B cell (primary cell): ENCODE results near the gene GRID2. TPM values are rescaled to one million over a fixed set of nuclear protein-coding genes. Genes with fewer than 3 reads are reported as not detected.
"Not testable (repeated sequence)": the region's sequence is repeated elsewhere in the genome, so short reads cannot be mapped to it uniquely, and the experiment has no call there.

ENCODE experiments used
- ATAC-seq: fragments of 200-7000 bp; cut with Tn5 transposase; one replicate; pipeline ENCODE4 v1.10.0; 2021; ENCODE audit warnings: low read depth, mild to moderate bottlenecking, moderate number of reproducible peaks, moderate library complexity
- CTCF ChIA-PET: fragments of 350-600 bp; sonication (Branson Sonifier 250); formaldehyde crosslinking; loops from one replicate; lab custom pipeline; 2021; ENCODE audit warnings: antibody characterized with exemption, inconsistent platforms; lab: Charles Lee
- POLR2A ChIA-PET: fragments of 350-600 bp; sonication (Branson Sonifier 250); formaldehyde crosslinking; loops from one replicate; lab custom pipeline; 2021; ENCODE audit warnings: antibody characterized with exemption; lab: Charles Lee
- DNase-seq: peaks from one replicate; pipeline ENCODE4 v3.0.0; 2013
- H2AFZ ChIP-seq: 2 replicates; pipeline ENCODE4 v1.6.1; 2012; ENCODE audit warnings: mild to moderate bottlenecking, low read depth, low read length; ENCODE audit not compliant: insufficient read depth, poor library complexity, severe bottlenecking
- H3K27ac ChIP-seq, 2 donors: 1 replicate in 1 of 2; 2 replicates in 1 of 2; pipeline ENCODE4 v1.5.1; 2012 to 2013; ENCODE audit warnings: low read length in 2 of 2, mild to moderate bottlenecking in 2 of 2, moderate library complexity in 1 of 2
- H3K27me3 ChIP-seq, 4 experiments: fragments of 200-600 bp in 1 of 4; sonication (generic) in 1 of 4; replicated peaks in 1 of 4; 1 replicate in 2 of 4; 2 replicates in 2 of 4; pipeline versions ENCODE4 v1.6.1 to v1.7.0; 2013 to 2016; ENCODE audit warnings: low read length in 3 of 4, mild to moderate bottlenecking in 2 of 4, mixed read lengths in 1 of 4, moderate library complexity in 1 of 4; ENCODE audit not compliant: insufficient read depth in 4 of 4, control insufficient read depth in 3 of 4; ENCODE audit errors: control extremely low read depth in 1 of 4
- H3K36me3 ChIP-seq, 2 experiments: replicated peaks in 1 of 2; 1 replicate in 1 of 2; 2 replicates in 1 of 2; pipeline versions ENCODE4 v1.6.1 to v1.7.1; 2013; ENCODE audit warnings: low read length in 1 of 2; ENCODE audit not compliant: insufficient read depth in 2 of 2, control insufficient read depth in 1 of 2; ENCODE audit errors: control extremely low read depth in 1 of 2, extremely low read depth in 1 of 2
- H3K4me1 ChIP-seq, 2 donors: fragments of 200-600 bp in 1 of 2; sonication (generic) in 1 of 2; 1 replicate in 1 of 2; 2 replicates in 1 of 2; pipeline versions ENCODE4 v1.5.1 to v1.6.1; 2013 to 2017; ENCODE audit warnings: low read length in 2 of 2; ENCODE audit not compliant: control insufficient read depth in 2 of 2, insufficient read depth in 2 of 2
- H3K4me2 ChIP-seq: replicated peaks from 2 replicates; pipeline ENCODE3; 2012; ENCODE audit warnings: mild to moderate bottlenecking, low read depth, low read length; ENCODE audit not compliant: poor library complexity, severe bottlenecking
- H3K4me3 ChIP-seq, 5 experiments: fragments of 200-600 bp in 1 of 5; sonication (generic) in 1 of 5; 1 replicate in 3 of 5; 2 replicates in 2 of 5; pipeline versions ENCODE4 v1.5.1 to v1.7.0; 2011 to 2016; ENCODE audit warnings: low read length in 4 of 5, mild to moderate bottlenecking in 4 of 5, low read depth in 2 of 5, control low read depth in 1 of 5, moderate library complexity in 1 of 5; ENCODE audit not compliant: insufficient read depth in 1 of 5; ENCODE audit errors: control extremely low read depth in 1 of 5, extremely low read depth in 1 of 5
- H3K79me2 ChIP-seq: fragments of 200-600 bp; sonication (generic); one replicate; pipeline ENCODE4 v1.6.0; 2016; ENCODE audit warnings: low read length; ENCODE audit not compliant: control insufficient read depth, insufficient read depth
- H3K9ac ChIP-seq: fragments of 200-600 bp; sonication (generic); 2 replicates; pipeline ENCODE4 v1.6.1; 2017; ENCODE audit warnings: mild to moderate bottlenecking, low read length, moderate library complexity
- H3K9me3 ChIP-seq, 3 donors: one replicate each; pipeline versions ENCODE4 v1.6.1 to v1.7.1; 2013; ENCODE audit warnings: low read length in 2 of 3; ENCODE audit not compliant: control insufficient read depth in 2 of 3, insufficient read depth in 1 of 3; ENCODE audit errors: control extremely low read depth in 1 of 3
- H4K20me1 ChIP-seq: 2 replicates; pipeline ENCODE4 v1.6.0; 2012; ENCODE audit warnings: mild to moderate bottlenecking, low read length; ENCODE audit not compliant: insufficient read depth, control insufficient read depth, poor library complexity, severe bottlenecking
- H3K27ac Mint-ChIP-seq: one replicate; pipeline ENCODE4 v1.8.0; 2021; ENCODE audit warnings: mixed read lengths
- H3K27me3 Mint-ChIP-seq: one replicate; pipeline ENCODE4 v1.8.0; 2021; ENCODE audit warnings: mixed read lengths
- H3K4me1 Mint-ChIP-seq: one replicate; pipeline ENCODE4 v1.8.0; 2021; ENCODE audit warnings: mixed read lengths
- H3K4me3 Mint-ChIP-seq: one replicate; pipeline ENCODE4 v1.8.0; 2021; ENCODE audit warnings: mixed read lengths
- H3K9me3 Mint-ChIP-seq: one replicate; pipeline ENCODE4 v1.8.0; 2022; ENCODE audit warnings: mixed read lengths; ENCODE audit not compliant: insufficient read depth
- CTCF ChIP-seq: fragments of 200-600 bp; IDR thresholded peaks from one replicate; pipeline ENCODE4 v1.8.0; 2022; ENCODE audit warnings: antibody characterized with exemption, mild to moderate bottlenecking
- EZH2 ChIP-seq: IDR thresholded peaks from 2 replicates; pipeline ENCODE4 v1.6.1; 2012; ENCODE audit warnings: borderline replicate concordance, low read depth, mild to moderate bottlenecking, moderate library complexity, low read length; ENCODE audit not compliant: insufficient read depth, poor library complexity, severe bottlenecking
- WGBS: methylation state at CpG from one replicate; pipeline ENCODE4 v1.1.5; 2013; ENCODE audit warnings: missing lambda C conversion rate; ENCODE audit not compliant: insufficient coverage; 5-methylcytosine and 5-hydroxymethylcytosine counted together
- intact Hi-C: fragments of 100-400 bp; cut with micrococcal nuclease; formaldehyde crosslinking; loops from one replicate; pipeline ENCODE4 v1.10.0; 2022
- polyA plus RNA-seq: library from polyadenylated mRNA; depleted of rRNA; stranded (reverse); fragments of >200 nt; gene quantifications from 2 replicates; pipeline ENCODE4 v1.2.3, GENCODE V29; 2012
- total RNA-seq, 2 donors: library from RNA; stranded (reverse); fragments of 120-200 nt in 1 of 2; gene quantifications; 1 replicate in 1 of 2; 2 replicates in 1 of 2; pipeline versions ENCODE4 v1.2.3 to v1.2.4, GENCODE V29; 2013 to 2022

Gene GRID2
- total and polyA plus RNA-seq, 2 donors (not counting 1 experiment from before 2014, with no cell fraction given), result not detected

GRCh38 chr4:93671093-93671492 lies 1367.3 kb downstream of the GRID2 start:
- no peak overlapping the region for H3K4me3 Mint-ChIP-seq
- no peaks in the 10 kb centered on the region for H3K9me3 Mint-ChIP-seq
- H3K4me3 ChIP-seq, result no peak overlapping the region
- no peaks in the 10 kb centered on the region for H3K79me2 ChIP-seq
- DNase-seq (no peak), ATAC-seq (no peak)
- WGBS, result 100% methylated on average over 3 of the region's 3 CpGs
- H3K36me3 ChIP-seq, result no peaks in the 10 kb centered on the region
- H3K4me1 ChIP-seq, result no peaks in the 10 kb centered on the region
- no peaks in the 10 kb centered on the region for H3K27me3 ChIP-seq
- no peak for TF ChIP-seq CTCF
- no peak for TF ChIP-seq EZH2
- H3K27me3 Mint-ChIP-seq, result no peaks in the 10 kb centered on the region
- no peak overlapping the region for H3K27ac Mint-ChIP-seq
- H3K9ac ChIP-seq, result no peak overlapping the region
- H4K20me1 ChIP-seq, result no peaks in the 10 kb centered on the region
- CTCF ChIA-PET, result no interaction called here
- POLR2A ChIA-PET, result no interaction called here
- H3K9me3 ChIP-seq, result no peaks in the 10 kb centered on the region
- H2AFZ ChIP-seq, result no peak overlapping the region
- no peak overlapping the region for H3K4me2 ChIP-seq
- H3K4me1 Mint-ChIP-seq, result no peaks in the 10 kb centered on the region
- intact Hi-C loops, result no loop called here
- no peak overlapping the region for H3K27ac ChIP-seq

- ATAC-seq, H3K27me3 Mint-ChIP-seq, H2AFZ ChIP-seq, H3K9ac ChIP-seq, H4K20me1 ChIP-seq, H3K27ac ChIP-seq, H3K79me2 ChIP-seq, H3K27me3 ChIP-seq, DNase-seq, H3K9me3 Mint-ChIP-seq, H3K4me2 ChIP-seq, H3K4me3 Mint-ChIP-seq, H3K9me3 ChIP-seq, CTCF ChIA-PET, H3K4me1 Mint-ChIP-seq, H3K36me3 ChIP-seq, intact Hi-C loops, POLR2A ChIA-PET, H3K4me1 ChIP-seq, H3K27ac Mint-ChIP-seq, H3K4me3 ChIP-seq: not testable (repeated sequence)
- 93% methylated on average over 9 of the region's 16 CpGs for WGBS
Measured at GRCh38 chr4:93676937-93677336, 1373.2 kb downstream of the GRID2 start.
